Measurements from ENCODE around the gene DNAJC6.

The DNAJC6 gene

DNA sequence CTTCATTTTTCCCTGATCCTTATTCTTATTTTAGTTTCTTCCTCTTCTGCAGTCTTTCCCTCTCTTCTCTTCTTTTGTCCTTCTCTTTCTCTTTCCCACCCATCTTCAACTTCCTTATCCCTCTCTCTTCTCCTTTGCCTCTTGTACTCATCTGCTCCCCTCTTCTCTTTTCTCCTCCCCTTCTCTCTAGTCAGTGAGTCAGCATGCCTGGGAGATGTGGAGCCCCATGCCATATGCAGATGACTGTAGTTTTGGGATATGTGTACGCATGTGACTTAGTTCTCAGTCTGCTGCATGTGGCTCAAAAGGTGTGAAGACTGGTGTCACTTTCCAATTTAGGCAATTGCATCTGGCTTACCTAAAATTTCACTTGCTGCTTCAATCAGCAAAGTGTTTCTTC lies 10.4 kb downstream of the DNAJC6 start:
- TF ChIP-seq PAX5 (IDR thresholded peaks at IDR 0.05; ENCODE audit: insufficient read depth, low read length, severe bottlenecking) (no peak), SPI1 (IDR thresholded peaks at IDR 0.05; ENCODE audit: low read depth, low read length) (no peak), POLR2AphosphoS5 (IDR thresholded peaks at IDR 0.05; ENCODE audit: low read depth, low read length) (no peak), POU2F2 (IDR thresholded peaks at IDR 0.05; ENCODE audit: low read depth, low read length) (no peak), TAF1 (IDR thresholded peaks at IDR 0.05; ENCODE audit: low read depth, low read length) (no peak), POLR2A (IDR thresholded peaks at IDR 0.05; ENCODE audit: low read depth, low read length) (no peak)
- no peak for DNase-seq (ENCODE audit: insufficient read length, low spot score)
- FAIRE-seq: no peak

DNA sequence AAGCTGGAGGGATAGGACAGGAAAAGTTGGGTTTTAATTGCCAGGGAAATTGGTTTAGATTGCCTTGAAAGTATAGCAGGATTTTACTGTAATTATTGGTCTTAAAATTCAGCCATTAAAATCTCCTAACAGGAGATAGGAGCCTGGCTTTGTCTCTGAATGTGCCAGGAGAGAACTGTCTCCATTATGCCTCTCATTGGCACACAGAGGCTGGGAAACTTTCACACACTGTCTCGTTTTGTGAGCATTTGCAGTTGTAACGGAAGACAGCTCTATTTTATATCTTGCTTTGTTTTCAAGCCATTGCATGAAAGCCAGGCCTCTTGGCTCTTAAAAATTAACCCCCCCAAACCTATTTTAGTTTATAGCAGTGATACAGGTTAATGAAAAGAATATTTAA lies 12.5 kb downstream of the DNAJC6 start:
- FAIRE-seq (no peak), DNase-seq (ENCODE audit: insufficient read length, low spot score) (no peak)
- TF ChIP-seq POLR2AphosphoS5 (IDR thresholded peaks at IDR 0.05; ENCODE audit: low read depth, low read length) (no peak), PAX5 (IDR thresholded peaks at IDR 0.05; ENCODE audit: insufficient read depth, low read length, severe bottlenecking) (no peak), POLR2A (IDR thresholded peaks at IDR 0.05; ENCODE audit: low read depth, low read length) (no peak)

DNA sequence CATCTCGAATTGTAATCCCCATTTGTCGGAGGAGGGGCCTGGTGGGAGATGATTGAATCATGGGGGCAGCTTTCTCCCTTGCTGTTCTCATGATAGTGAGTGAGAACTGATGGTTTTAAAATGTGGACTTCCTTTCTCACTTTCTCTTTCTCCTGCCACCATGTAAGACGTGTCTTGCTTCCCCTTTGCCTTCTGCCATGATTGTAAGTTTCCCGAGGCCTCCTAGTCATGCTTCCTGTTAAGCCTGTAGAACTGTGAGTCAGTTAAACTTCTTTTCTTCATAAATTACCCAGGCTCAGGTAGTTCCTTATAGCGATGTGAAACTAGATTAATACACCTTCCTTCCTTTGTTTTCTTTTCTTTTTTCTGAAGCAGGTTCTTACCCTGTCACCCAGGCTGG lies 13.9 kb downstream of the DNAJC6 start:
- TF ChIP-seq PAX5 (IDR thresholded peaks at IDR 0.05; ENCODE audit: insufficient read depth, low read length, severe bottlenecking): no peak
- no peak for TF ChIP-seq SPI1 (IDR thresholded peaks at IDR 0.05; ENCODE audit: low read depth, low read length)
- TF ChIP-seq POLR2A (IDR thresholded peaks at IDR 0.05; ENCODE audit: low read depth, low read length): no peak
- no peak for TF ChIP-seq TAF1 (IDR thresholded peaks at IDR 0.05; ENCODE audit: low read depth, low read length)
- TF ChIP-seq POLR2AphosphoS5 (IDR thresholded peaks at IDR 0.05; ENCODE audit: low read depth, low read length): no peak
- no peak for TF ChIP-seq POU2F2 (IDR thresholded peaks at IDR 0.05; ENCODE audit: low read depth, low read length)
- FAIRE-seq (no peak), DNase-seq (ENCODE audit: insufficient read length, low spot score) (no peak)

DNA sequence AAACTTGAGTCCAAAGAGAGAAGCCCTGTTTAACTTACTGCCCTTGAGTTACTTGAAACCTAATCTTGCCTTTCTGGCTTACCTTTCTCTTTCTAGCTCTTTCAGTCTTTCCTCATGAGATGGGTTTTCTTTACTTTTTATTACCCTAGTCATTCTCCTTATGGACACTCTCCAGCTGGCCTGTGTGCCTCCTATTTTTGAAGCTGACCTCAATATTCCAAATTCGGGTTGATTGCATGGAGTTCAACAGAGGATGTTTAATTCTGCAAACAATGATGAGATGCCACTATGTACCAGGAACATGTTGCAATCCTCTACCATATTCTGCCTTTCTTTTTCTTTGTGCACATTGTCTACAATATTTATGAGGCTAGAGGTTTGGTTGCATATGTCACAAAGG lies 20.7 kb downstream of the DNAJC6 start:
- FAIRE-seq: no peak
- no peak for TF ChIP-seq TAF1 (IDR thresholded peaks at IDR 0.05; ENCODE audit: low read depth, low read length)
- TF ChIP-seq SPI1 (IDR thresholded peaks at IDR 0.05; ENCODE audit: low read depth, low read length): no peak
- no peak for TF ChIP-seq POU2F2 (IDR thresholded peaks at IDR 0.05; ENCODE audit: low read depth, low read length)
- TF ChIP-seq POLR2AphosphoS5 (IDR thresholded peaks at IDR 0.05; ENCODE audit: low read depth, low read length): no peak
- TF ChIP-seq PAX5 (IDR thresholded peaks at IDR 0.05; ENCODE audit: insufficient read depth, low read length, severe bottlenecking): no peak
- TF ChIP-seq POLR2A (IDR thresholded peaks at IDR 0.05; ENCODE audit: low read depth, low read length): no peak
- DNase-seq (ENCODE audit: insufficient read length, low spot score): no peak

DNA sequence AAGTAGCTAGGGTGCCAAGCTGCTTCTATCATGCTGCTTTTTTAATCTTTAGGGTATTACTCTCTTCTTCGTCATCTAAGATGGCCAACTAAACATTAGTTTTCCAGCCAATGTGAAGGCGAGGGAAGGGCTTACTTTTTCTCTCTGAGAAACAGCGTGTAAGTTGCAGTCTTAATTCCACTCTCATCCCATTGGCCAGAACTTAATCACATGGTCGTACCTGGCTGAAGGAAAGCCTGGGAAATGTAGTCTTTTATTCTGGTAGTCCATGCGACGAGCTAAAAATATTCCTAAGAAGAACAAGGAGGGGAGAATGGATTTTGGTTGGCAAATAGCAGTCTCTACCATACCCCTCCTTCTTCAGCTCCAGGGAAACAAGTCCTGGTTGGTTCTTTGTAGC lies 21.5 kb downstream of the DNAJC6 start:
- no peak for TF ChIP-seq POLR2A (IDR thresholded peaks at IDR 0.05; ENCODE audit: low read depth, low read length)
- TF ChIP-seq PAX5 (IDR thresholded peaks at IDR 0.05; ENCODE audit: insufficient read depth, low read length, severe bottlenecking): no peak
- no peak for TF ChIP-seq POU2F2 (IDR thresholded peaks at IDR 0.05; ENCODE audit: low read depth, low read length)
- TF ChIP-seq TAF1 (IDR thresholded peaks at IDR 0.05; ENCODE audit: low read depth, low read length): no peak
- TF ChIP-seq POLR2AphosphoS5 (IDR thresholded peaks at IDR 0.05; ENCODE audit: low read depth, low read length): no peak
- TF ChIP-seq SPI1 (IDR thresholded peaks at IDR 0.05; ENCODE audit: low read depth, low read length): no peak
- FAIRE-seq (no peak), DNase-seq (ENCODE audit: insufficient read length, low spot score) (no peak)

DNA sequence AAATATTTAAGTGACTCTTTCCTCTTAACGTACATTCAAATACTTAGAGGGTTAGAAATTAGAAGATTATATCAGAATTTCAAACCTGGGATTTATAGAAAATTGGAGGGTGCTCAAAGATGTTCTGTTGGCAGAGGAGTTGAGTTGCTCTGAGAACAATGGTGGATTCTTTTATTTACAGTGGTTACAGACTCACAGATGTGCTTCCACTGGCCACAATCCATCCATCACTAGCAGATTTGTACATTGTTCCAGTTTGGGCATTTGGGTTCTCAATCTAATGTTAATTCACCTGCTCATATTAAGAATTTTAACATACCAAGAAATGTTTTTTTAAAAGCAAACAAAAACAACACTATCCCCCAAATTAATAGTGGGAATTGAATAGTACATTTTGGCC lies 23.5 kb downstream of the DNAJC6 start:
- TF ChIP-seq POLR2AphosphoS5 (IDR thresholded peaks at IDR 0.05; ENCODE audit: low read depth, low read length) (no peak), POLR2A (IDR thresholded peaks at IDR 0.05; ENCODE audit: low read depth, low read length) (no peak), SPI1 (IDR thresholded peaks at IDR 0.05; ENCODE audit: low read depth, low read length) (no peak), PAX5 (IDR thresholded peaks at IDR 0.05; ENCODE audit: insufficient read depth, low read length, severe bottlenecking) (no peak), TAF1 (IDR thresholded peaks at IDR 0.05; ENCODE audit: low read depth, low read length) (no peak), POU2F2 (IDR thresholded peaks at IDR 0.05; ENCODE audit: low read depth, low read length) (no peak)
- no peak for FAIRE-seq

DNA sequence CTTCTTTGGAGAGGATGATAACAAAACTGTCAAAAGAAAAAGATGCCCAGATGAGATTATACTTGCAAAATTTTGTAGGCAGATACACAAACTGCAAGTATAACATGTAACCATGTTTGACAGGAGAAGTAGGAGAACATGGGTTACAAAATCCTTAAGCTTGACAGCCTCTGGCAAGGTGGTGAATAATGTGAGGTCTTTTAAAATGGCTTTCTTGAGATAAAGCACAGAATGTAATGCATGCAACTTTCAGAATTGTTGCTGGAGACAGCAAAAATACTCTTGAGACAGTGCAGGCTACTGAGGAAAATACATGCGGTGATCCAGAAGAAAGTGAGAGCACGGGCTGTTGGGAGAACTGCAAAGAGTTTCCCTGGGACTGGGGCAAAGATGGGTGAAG lies 24.7 kb downstream of the DNAJC6 start:
- DNase-seq (ENCODE audit: insufficient read length, low spot score): no peak
- TF ChIP-seq POU2F2 (IDR thresholded peaks at IDR 0.05; ENCODE audit: low read depth, low read length) (no peak), POLR2A (IDR thresholded peaks at IDR 0.05; ENCODE audit: low read depth, low read length) (no peak), POLR2AphosphoS5 (IDR thresholded peaks at IDR 0.05; ENCODE audit: low read depth, low read length) (no peak), TAF1 (IDR thresholded peaks at IDR 0.05; ENCODE audit: low read depth, low read length) (no peak), SPI1 (IDR thresholded peaks at IDR 0.05; ENCODE audit: low read depth, low read length) (no peak), PAX5 (IDR thresholded peaks at IDR 0.05; ENCODE audit: insufficient read depth, low read length, severe bottlenecking) (no peak)
- FAIRE-seq: no peak

More for the DNA sequence above, 23.5 kb downstream of the DNAJC6 start:
- no peak for DNase-seq (ENCODE audit: insufficient read length, low spot score)

DNA sequence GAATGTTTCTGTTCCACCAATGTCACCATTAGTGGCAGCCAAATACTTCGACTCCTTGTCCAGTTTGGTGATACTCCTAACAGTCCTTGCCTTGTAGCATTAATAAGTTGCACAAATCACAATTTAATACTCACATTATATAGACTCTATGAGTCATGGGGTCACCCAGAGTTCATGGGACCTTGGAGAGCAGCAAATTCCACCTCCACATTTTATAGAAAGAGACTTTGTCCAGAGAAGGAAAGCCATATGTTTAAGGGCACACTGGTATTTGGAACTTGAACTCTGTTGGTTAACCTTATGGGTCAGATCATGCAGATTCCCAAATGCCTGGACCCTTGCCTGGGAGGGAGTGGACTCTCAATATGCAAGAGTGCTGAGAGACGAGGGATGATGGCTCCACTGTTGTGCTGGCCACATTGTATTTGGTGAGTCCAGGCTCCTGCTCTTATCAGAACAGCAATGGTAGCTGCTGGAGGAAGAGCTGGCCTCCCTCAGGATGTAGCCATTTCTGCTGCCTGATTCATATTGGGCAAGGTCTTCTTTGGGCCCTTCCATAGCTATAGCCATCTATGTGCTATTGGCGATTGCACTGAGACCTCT lies 30.6 kb downstream of the DNAJC6 start:
- DNase-seq (ENCODE audit: insufficient read length, low spot score) (no peak), FAIRE-seq (no peak)
- TF ChIP-seq POLR2A (IDR thresholded peaks at IDR 0.05; ENCODE audit: low read depth, low read length): no peak

DNA sequence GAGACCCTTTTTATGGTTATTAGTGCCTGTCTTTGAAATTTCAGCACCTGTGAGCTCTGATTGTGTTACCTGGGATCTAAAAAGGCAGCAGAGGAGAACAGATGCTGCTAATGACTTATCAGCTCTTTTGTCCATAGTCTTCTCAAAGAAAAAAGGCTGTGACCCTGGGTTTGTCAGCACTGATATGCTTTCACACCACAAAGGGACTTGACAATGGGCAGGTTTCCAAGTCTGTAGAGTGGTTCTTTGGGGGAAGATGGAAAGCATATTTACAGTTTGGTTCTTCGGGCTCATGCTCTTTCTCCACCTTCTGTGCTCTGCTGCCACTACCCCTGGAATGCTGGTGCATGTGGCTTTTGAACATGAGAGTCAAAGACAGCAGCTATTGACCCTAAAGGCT lies 32.0 kb downstream of the DNAJC6 start:
- DNase-seq (ENCODE audit: insufficient read length, low spot score): no peak
- FAIRE-seq: no peak
- no peak for TF ChIP-seq POU2F2 (IDR thresholded peaks at IDR 0.05; ENCODE audit: low read depth, low read length)
- no peak for TF ChIP-seq SPI1 (IDR thresholded peaks at IDR 0.05; ENCODE audit: low read depth, low read length)
- TF ChIP-seq POLR2AphosphoS5 (IDR thresholded peaks at IDR 0.05; ENCODE audit: low read depth, low read length): no peak
- no peak for TF ChIP-seq POLR2A (IDR thresholded peaks at IDR 0.05; ENCODE audit: low read depth, low read length)
- TF ChIP-seq PAX5 (IDR thresholded peaks at IDR 0.05; ENCODE audit: insufficient read depth, low read length, severe bottlenecking): no peak
- TF ChIP-seq TAF1 (IDR thresholded peaks at IDR 0.05; ENCODE audit: low read depth, low read length): no peak

DNA sequence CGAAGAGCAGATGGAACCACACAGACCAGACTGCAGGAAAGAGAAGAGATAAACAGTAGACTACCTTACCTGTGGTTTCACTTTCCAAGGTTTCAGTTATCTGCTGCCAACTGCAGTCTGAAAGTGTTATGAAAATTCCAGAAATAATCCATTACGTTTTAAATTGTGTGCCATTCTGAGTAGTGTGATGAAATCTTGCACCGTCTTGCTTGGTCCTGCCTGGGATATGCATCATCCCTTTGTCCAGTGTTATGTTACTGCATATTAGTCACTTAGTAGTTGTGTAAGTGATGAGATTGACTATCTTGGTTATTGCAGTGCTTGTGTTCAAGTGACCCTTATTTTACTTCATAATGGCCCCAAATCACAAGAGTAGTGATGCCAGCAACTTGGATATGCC lies 33.9 kb downstream of the DNAJC6 start:
- TF ChIP-seq POU2F2 (IDR thresholded peaks at IDR 0.05; ENCODE audit: low read depth, low read length): no peak
- no peak for TF ChIP-seq POLR2AphosphoS5 (IDR thresholded peaks at IDR 0.05; ENCODE audit: low read depth, low read length)
- TF ChIP-seq SPI1 (IDR thresholded peaks at IDR 0.05; ENCODE audit: low read depth, low read length): no peak
- TF ChIP-seq PAX5 (IDR thresholded peaks at IDR 0.05; ENCODE audit: insufficient read depth, low read length, severe bottlenecking): no peak
- no peak for TF ChIP-seq POLR2A (IDR thresholded peaks at IDR 0.05; ENCODE audit: low read depth, low read length)
- no peak for TF ChIP-seq TAF1 (IDR thresholded peaks at IDR 0.05; ENCODE audit: low read depth, low read length)
- FAIRE-seq (no peak), DNase-seq (ENCODE audit: insufficient read length, low spot score) (no peak)
